CD14-positive monocyte (primary cell): Measurements from ENCODE around the gene NXNL2. TPM values are rescaled to one million over a fixed set of nuclear protein-coding genes. Genes with fewer than 3 reads are reported as not detected.

Experiments used
- DNase-seq, 3 donors: peaks; one replicate each; pipeline ENCODE4 v3.0.0-alpha.2; 2011 to 2022
- H2AFZ ChIP-seq: 2 replicates; pipeline ENCODE4 v1.6.0; 2012; ENCODE audit warnings: mild to moderate bottlenecking, low read depth, low read length, inconsistent platforms; ENCODE audit not compliant: insufficient read depth, poor library complexity, severe bottlenecking
- H3K27ac ChIP-seq, 2 donors: 1 replicate in 1 of 2; 2 replicates in 1 of 2; pipeline ENCODE4 v1.5.1; 2012 to 2013; ENCODE audit warnings: low read length in 2 of 2, control low read depth in 1 of 2, inconsistent platforms in 1 of 2, low read depth in 1 of 2, mild to moderate bottlenecking in 1 of 2
- H3K27me3 ChIP-seq, 2 donors: one replicate each; pipeline versions ENCODE4 v1.6.0 to v1.6.1; 2011 to 2013; ENCODE audit warnings: low read length in 2 of 2; ENCODE audit not compliant: control insufficient read depth in 2 of 2, insufficient read depth in 2 of 2
- H3K36me3 ChIP-seq, 2 donors: replicated peaks in 1 of 2; 1 replicate in 1 of 2; 2 replicates in 1 of 2; pipeline versions ENCODE4 v1.5.1 to v1.6.1; 2012 to 2013; ENCODE audit warnings: low read length in 2 of 2, control low read depth in 1 of 2, inconsistent platforms in 1 of 2, mild to moderate bottlenecking in 1 of 2; ENCODE audit not compliant: insufficient read depth in 2 of 2, control insufficient read depth in 1 of 2
- H3K4me1 ChIP-seq, 2 donors: 1 replicate in 1 of 2; 2 replicates in 1 of 2; pipeline versions ENCODE4 v1.5.1 to v1.6.1; 2012 to 2013; ENCODE audit warnings: low read length in 2 of 2, control low read depth in 1 of 2, inconsistent platforms in 1 of 2, mild to moderate bottlenecking in 1 of 2, moderate library complexity in 1 of 2; ENCODE audit not compliant: insufficient read depth in 2 of 2, control insufficient read depth in 1 of 2
- H3K4me2 ChIP-seq: replicated peaks from 2 replicates; pipeline ENCODE3; 2012; ENCODE audit warnings: low read length, moderate library complexity, mild to moderate bottlenecking; ENCODE audit not compliant: poor library complexity, severe bottlenecking; ENCODE audit errors: extremely low read depth
- H3K4me3 ChIP-seq, 3 experiments: fragments of 200-600 bp in 1 of 3; sonication (generic) in 1 of 3; replicated peaks in 1 of 3; 1 replicate in 2 of 3; 2 replicates in 1 of 3; pipeline ENCODE4 v1.5.1; 2011 to 2013; ENCODE audit warnings: low read length in 3 of 3, mild to moderate bottlenecking in 3 of 3, control low read depth in 2 of 3, low read depth in 2 of 3, inconsistent platforms in 1 of 3, moderate library complexity in 1 of 3
- H3K79me2 ChIP-seq: 2 replicates; pipeline ENCODE4 v1.6.0; 2012; ENCODE audit warnings: mild to moderate bottlenecking, control low read depth, inconsistent platforms, low read length, moderate library complexity; ENCODE audit not compliant: insufficient read depth
- H3K9ac ChIP-seq: 2 replicates; pipeline ENCODE4 v1.6.0; 2017; ENCODE audit warnings: low read length, mild to moderate bottlenecking; ENCODE audit not compliant: insufficient read depth, poor library complexity, severe bottlenecking
- H3K9me3 ChIP-seq, 2 donors: replicated peaks in 1 of 2; 1 replicate in 1 of 2; 2 replicates in 1 of 2; pipeline versions ENCODE4 v1.5.1 to v1.6.1; 2012 to 2013; ENCODE audit warnings: low read length in 2 of 2, control low read depth in 1 of 2; ENCODE audit not compliant: control insufficient read depth in 1 of 2, insufficient read depth in 1 of 2
- H4K20me1 ChIP-seq: 2 replicates; pipeline ENCODE4 v1.6.0; 2012; ENCODE audit warnings: mild to moderate bottlenecking, low read length, control low read depth, moderate library complexity; ENCODE audit not compliant: insufficient read depth
- H3K27ac Mint-ChIP-seq, 7 donors: one replicate each; pipeline ENCODE4 v1.8.0; 2020; ENCODE audit warnings: mild to moderate bottlenecking in 7 of 7, mixed read lengths in 7 of 7, moderate library complexity in 6 of 7, inconsistent platforms in 2 of 7
- H3K27me3 Mint-ChIP-seq, 3 donors: one replicate each; pipeline ENCODE4 v1.8.0; 2021 to 2022; ENCODE audit warnings: low read depth in 3 of 3, mild to moderate bottlenecking in 3 of 3, mixed read lengths in 3 of 3, moderate library complexity in 3 of 3, inconsistent platforms in 1 of 3
- H3K36me3 Mint-ChIP-seq, 2 donors: one replicate each; pipeline ENCODE4 v1.8.0; 2020; ENCODE audit warnings: mixed read lengths in 2 of 2, inconsistent platforms in 1 of 2, mild to moderate bottlenecking in 1 of 2
- H3K4me1 Mint-ChIP-seq: one replicate; pipeline ENCODE4 v1.8.0; 2020; ENCODE audit warnings: mild to moderate bottlenecking, mixed read lengths
- H3K4me3 Mint-ChIP-seq, 2 donors: one replicate each; pipeline ENCODE4 v1.8.0; 2020; ENCODE audit warnings: mild to moderate bottlenecking in 2 of 2, mixed read lengths in 2 of 2, moderate library complexity in 1 of 2
- H3K9me3 Mint-ChIP-seq, 7 donors: one replicate each; pipeline ENCODE4 v1.8.0; 2020 to 2022; ENCODE audit warnings: mixed read lengths in 7 of 7, mild to moderate bottlenecking in 6 of 7, moderate library complexity in 6 of 7, inconsistent platforms in 2 of 7
- WGBS: methylation state at CpG from one replicate; pipeline ENCODE4 v1.1.5; 2013; ENCODE audit warnings: missing lambda C conversion rate; ENCODE audit not compliant: insufficient coverage; 5-methylcytosine and 5-hydroxymethylcytosine counted together
- intact Hi-C, 2 donors: fragments of 100-400 bp; cut with micrococcal nuclease; formaldehyde crosslinking; loops; one replicate each; pipeline versions ENCODE4 v1.15.0 to v1.15.1; 2023
- polyA plus RNA-seq, 3 donors: library from polyadenylated mRNA; depleted of rRNA in 1 of 3; unstranded in 2 of 3; stranded (reverse) in 1 of 3; fragments of 300-500 nt in 2 of 3; fragments of >200 nt in 1 of 3; fragmentation: Illumina TruSeq in 2 of 3; gene quantifications; 1 replicate in 2 of 3; 2 replicates in 1 of 3; pipeline ENCODE4 v1.2.3, GENCODE V29; 2012 to 2021
- TF ChIP-seq, protein P1 (sequence below): fragments of 200-600 bp; IDR thresholded peaks from one replicate; pipeline ENCODE4 v1.8.0; 2022; ENCODE audit warnings: antibody characterized with exemption, mild to moderate bottlenecking

NXNL2 gene
- polyA plus RNA-seq, 3 donors, result not detected

DNA sequence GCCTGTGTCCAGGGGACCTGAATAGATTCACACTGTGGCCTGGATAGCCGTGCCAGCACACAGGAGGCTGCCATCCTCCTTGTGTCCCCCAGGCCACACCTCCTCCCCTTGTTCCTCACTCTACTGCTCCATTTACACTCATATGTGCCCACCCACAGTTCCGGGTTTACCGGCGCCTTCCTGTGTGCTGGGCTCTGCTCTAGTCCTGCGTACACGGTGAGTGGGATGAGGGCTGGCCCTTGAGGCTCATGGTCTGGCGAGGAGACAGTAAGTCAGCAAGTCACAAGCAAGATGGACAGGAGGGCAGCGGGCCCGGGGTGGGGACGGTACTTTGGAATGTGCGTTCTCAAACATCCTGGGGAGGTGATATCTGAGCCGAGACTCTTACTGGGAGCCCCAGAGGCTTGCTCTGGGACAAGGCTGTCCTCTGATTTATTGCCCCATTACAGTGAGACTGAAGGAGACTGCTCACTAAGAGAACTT is 32.4 kb upstream of the NXNL2 start:
- H3K4me3 Mint-ChIP-seq, result no peak overlapping the region
- Histone ChIP-seq H3K9ac (no peak overlapping the region), H3K4me2 (no peak overlapping the region), H3K27ac (no peak overlapping the region), H3K4me3 (no peak overlapping the region), H4K20me1 (no peaks in the 10 kb centered on the region), H3K79me2 (no peaks in the 10 kb centered on the region), H3K36me3 (no peaks in the 10 kb centered on the region), H3K9me3 (no peaks in the 10 kb centered on the region), H3K4me1 (no peaks in the 10 kb centered on the region), H2AFZ (no peak overlapping the region), H3K27me3 (no peaks in the 10 kb centered on the region)
- no peaks in the 10 kb centered on the region for H3K36me3 Mint-ChIP-seq
- H3K9me3 Mint-ChIP-seq, result no peaks in the 10 kb centered on the region
- 91% methylated on average over 11 of the region's 12 CpGs for WGBS
- H3K4me1 Mint-ChIP-seq, result no peaks in the 10 kb centered on the region
- no peak for DNase-seq
- intact Hi-C loops, result no loop called here
- H3K27ac Mint-ChIP-seq, result no peak overlapping the region
- TF ChIP-seq, protein P1, sequence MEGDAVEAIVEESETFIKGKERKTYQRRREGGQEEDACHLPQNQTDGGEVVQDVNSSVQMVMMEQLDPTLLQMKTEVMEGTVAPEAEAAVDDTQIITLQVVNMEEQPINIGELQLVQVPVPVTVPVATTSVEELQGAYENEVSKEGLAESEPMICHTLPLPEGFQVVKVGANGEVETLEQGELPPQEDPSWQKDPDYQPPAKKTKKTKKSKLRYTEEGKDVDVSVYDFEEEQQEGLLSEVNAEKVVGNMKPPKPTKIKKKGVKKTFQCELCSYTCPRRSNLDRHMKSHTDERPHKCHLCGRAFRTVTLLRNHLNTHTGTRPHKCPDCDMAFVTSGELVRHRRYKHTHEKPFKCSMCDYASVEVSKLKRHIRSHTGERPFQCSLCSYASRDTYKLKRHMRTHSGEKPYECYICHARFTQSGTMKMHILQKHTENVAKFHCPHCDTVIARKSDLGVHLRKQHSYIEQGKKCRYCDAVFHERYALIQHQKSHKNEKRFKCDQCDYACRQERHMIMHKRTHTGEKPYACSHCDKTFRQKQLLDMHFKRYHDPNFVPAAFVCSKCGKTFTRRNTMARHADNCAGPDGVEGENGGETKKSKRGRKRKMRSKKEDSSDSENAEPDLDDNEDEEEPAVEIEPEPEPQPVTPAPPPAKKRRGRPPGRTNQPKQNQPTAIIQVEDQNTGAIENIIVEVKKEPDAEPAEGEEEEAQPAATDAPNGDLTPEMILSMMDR, result no peak
- H3K27me3 Mint-ChIP-seq, result peaks cover 0 to 2% (median 1%) of the 10 kb centered on the region in 3 donors

DNA sequence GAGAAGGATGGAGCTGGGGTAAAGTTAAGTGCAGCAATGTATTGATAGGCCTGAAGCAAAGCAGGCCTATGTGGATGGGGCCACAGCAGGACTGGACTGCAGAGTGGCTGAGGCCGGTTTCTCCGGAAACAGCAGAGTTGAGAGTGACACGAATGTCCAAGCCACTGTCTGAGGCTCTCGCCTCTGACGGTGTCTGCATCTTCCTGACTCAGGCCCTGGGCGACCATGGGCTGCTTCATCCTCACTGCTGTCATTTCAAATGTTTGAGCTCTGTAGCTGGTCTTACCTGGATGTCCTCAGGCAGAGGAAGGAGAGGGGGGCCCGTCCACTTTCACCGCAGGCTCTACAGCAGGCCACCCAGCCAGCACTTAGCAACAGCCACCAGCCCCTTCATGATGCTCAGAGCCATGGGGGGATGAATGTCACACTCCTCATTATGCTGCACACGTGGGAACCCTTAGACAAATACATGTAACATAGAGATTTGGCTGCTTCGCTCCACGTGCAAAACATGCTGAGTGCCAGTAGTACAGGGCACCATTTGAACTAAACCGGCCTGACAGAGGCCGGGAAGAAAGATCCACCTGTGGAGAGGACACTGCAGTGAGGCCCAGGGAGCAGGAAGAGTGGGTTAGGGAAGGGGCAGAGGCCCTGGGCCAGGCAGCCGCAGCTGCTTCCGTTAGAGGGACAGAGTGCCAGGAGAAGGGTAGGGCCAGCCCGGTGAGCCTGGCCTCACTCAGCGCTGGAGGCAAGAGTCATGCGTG is 31.7 kb upstream of the NXNL2 start:
- H3K4me1 ChIP-seq, result no peaks in the 10 kb centered on the region
- H3K27ac ChIP-seq, result no peak overlapping the region
- H3K79me2 ChIP-seq, result no peaks in the 10 kb centered on the region
- H4K20me1 ChIP-seq, result no peaks in the 10 kb centered on the region
- TF ChIP-seq, protein P1, result no peak
- H3K4me2 ChIP-seq, result no peak overlapping the region
- H3K4me3 Mint-ChIP-seq, result no peak overlapping the region
- peaks cover 0 to 2% (median 1%) of the 10 kb centered on the region in 3 donors for H3K27me3 Mint-ChIP-seq
- no peak for DNase-seq
- H3K36me3 ChIP-seq, result no peaks in the 10 kb centered on the region
- no peak overlapping the region for H3K27ac Mint-ChIP-seq
- no peaks in the 10 kb centered on the region for H3K27me3 ChIP-seq
- H3K9me3 ChIP-seq, result no peaks in the 10 kb centered on the region
- no peak overlapping the region for H3K9ac ChIP-seq
- H3K36me3 Mint-ChIP-seq, result no peaks in the 10 kb centered on the region
- H3K4me3 ChIP-seq, result no peak overlapping the region
- H2AFZ ChIP-seq, result no peak overlapping the region
- intact Hi-C loops, result no loop called here
- H3K9me3 Mint-ChIP-seq, result no peaks in the 10 kb centered on the region
- no peaks in the 10 kb centered on the region for H3K4me1 Mint-ChIP-seq
- WGBS, result 96% methylated on average over 10 of the region's 18 CpGs
